OCI-LY7 (cell line): ENCODE data around the gene CADM2.

Experiments used
- CTCF ChIP-seq: fragments of 200-600 bp; sonication (generic); conservative IDR thresholded peaks from 2 replicates; pipeline ENCODE4 v1.5.1; 2014; ENCODE audit warnings: mild to moderate bottlenecking, antibody characterized with exemption, low read length, moderate library complexity, mixed read lengths
- EZH2phosphoT487 ChIP-seq: fragments of 200-600 bp; sonication (generic); IDR thresholded peaks from 2 replicates; pipeline ENCODE4 v1.6.1; 2018; ENCODE audit warnings: low read depth, borderline replicate concordance, mild to moderate bottlenecking, mixed run types, antibody characterized with exemption, low read length, moderate library complexity, mixed read lengths

DNA sequence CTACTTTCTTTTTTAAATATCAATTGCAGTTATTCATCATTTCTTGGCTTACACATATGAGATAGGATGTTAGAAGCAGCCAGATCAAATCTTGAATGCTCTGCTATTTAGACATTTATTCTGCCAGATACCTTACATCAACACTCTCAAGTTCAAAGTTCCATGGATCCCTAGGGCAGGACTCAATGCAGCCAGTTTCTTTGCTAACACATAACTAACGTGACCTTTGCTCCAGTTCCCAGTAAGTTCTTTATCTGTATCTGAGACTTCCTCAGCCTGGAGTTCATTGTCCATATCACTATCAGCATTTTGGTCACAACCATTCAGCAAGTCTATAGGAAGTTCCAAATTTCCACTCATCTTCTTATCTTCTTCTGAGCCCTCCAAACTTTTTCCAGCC is 1092.3 kb downstream of the CADM2 start:
- TF ChIP-seq CTCF, result no peak
- no peak for TF ChIP-seq EZH2phosphoT487
